Muscle layer of duodenum (tissue), 2 donors: Measurements from ENCODE around the gene C10orf105.

Experiments used
- H3K27ac ChIP-seq: one replicate; pipeline ENCODE4 v1.7.0; 2013; ENCODE audit warnings: mild to moderate bottlenecking, low read length
- H3K27me3 ChIP-seq: one replicate; pipeline ENCODE4 v1.7.0; 2013; ENCODE audit warnings: low read depth, mild to moderate bottlenecking, control low read depth, low read length
- H3K36me3 ChIP-seq, 2 donors: one replicate each; pipeline ENCODE4 v1.7.0; 2013; ENCODE audit warnings: low read length in 2 of 2, control low read depth in 1 of 2, mild to moderate bottlenecking in 1 of 2; ENCODE audit not compliant: insufficient read depth in 2 of 2, control insufficient read depth in 1 of 2
- H3K4me1 ChIP-seq, 2 donors: one replicate each; pipeline ENCODE4 v1.7.0; 2013; ENCODE audit warnings: low read length in 2 of 2, mild to moderate bottlenecking in 2 of 2, control low read depth in 1 of 2, moderate library complexity in 1 of 2; ENCODE audit not compliant: insufficient read depth in 2 of 2, control insufficient read depth in 1 of 2
- H3K4me3 ChIP-seq, 2 donors: one replicate each; pipeline ENCODE4 v1.7.0; 2013; ENCODE audit warnings: low read length in 2 of 2, low read depth in 1 of 2, mild to moderate bottlenecking in 1 of 2
- H3K9me3 ChIP-seq, 2 donors: one replicate each; pipeline ENCODE4 v1.7.0; 2013; ENCODE audit warnings: low read length in 2 of 2, control low read depth in 1 of 2, mild to moderate bottlenecking in 1 of 2; ENCODE audit not compliant: control insufficient read depth in 1 of 2
- donor health status: healthy.

C10orf105 gene

DNA sequence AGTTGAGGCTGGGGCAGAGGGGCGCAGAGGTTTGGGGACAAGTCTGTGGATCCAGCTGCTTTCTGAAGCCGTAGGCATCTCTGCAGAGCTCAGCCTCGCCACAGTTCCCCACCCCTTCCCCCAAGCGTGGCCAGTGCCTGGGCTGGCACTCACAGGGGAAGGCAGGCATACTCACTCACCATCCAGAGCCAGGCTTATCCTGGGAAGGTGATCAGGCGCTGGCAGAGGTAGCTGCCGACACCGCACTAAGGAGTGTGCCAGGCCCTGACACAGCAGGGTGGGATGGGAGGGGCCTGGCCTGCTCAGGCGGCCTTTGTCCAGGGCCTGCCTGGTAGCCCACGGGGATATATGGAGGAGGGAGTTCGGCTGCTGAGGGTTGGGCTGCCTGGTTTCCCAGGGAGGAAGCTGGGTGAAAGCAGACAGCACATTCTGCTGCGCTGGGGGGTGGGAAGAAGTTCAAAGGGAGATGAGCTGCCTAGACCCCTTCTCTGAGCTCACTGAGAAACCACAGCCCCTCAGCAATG, 37.9 kb upstream of the C10orf105 start:
- Histone ChIP-seq H3K9me3 (no peaks in the 10 kb centered on the region), H3K4me3 (no peak overlapping the region), H3K4me1 (peaks cover 30 to 33% of the 10 kb centered on the region in 2 donors), H3K27me3 (no peaks in the 10 kb centered on the region), H3K27ac (peak overlapping the region; percentile 57), H3K36me3 (peaks cover 35 to 36% of the 10 kb centered on the region in 2 donors)

DNA sequence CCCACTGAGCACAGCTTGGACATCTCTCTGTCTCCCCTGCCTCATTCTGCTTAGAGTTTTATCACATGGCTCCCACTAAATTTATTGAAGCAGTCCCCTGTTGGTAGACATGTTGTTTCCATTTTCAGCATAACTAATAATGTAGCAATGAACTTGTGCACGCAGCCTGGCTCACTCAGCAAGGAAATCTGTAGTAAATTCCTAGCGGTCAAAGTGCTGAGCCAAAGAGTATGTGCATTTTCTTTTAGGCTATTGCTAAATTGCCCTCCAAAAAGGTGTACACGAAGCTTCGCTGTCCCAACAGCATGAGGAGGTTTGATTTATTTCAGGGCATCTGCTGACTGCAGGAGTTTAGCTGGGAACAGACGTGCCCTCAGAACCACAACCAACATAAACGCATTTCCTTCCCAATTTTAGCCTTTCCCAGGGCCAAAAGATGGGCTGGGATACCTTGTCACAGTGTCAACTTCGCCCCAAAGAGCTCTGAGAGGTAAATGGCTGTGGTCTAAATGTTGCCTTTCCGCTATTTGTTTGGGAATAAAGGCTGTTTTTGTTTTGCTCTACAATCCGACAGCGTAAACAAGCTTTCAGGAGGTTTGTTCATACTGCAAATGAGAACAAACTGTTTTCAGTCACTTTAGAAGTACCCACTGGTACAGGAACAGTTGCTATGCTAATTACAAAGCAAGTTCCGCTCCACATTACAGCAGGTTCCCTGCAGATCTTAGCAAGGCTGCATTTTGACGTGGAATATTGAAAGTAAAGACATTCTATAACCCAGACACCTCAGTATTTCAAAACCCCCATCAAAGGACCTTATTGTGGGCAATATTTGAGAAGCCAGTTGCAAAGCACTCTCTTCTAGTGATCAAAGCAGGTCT, 37.0 kb upstream of the C10orf105 start:
- H3K4me1 ChIP-seq, result peaks cover 27 to 30% of the 10 kb centered on the region in 2 donors
- no peak overlapping the region for H3K4me3 ChIP-seq
- peak overlapping the region; percentile 57 for H3K27ac ChIP-seq
- H3K9me3 ChIP-seq, result no peaks in the 10 kb centered on the region
- peaks cover 38 to 42% of the 10 kb centered on the region in 2 donors for H3K36me3 ChIP-seq
- no peaks in the 10 kb centered on the region for H3K27me3 ChIP-seq

DNA sequence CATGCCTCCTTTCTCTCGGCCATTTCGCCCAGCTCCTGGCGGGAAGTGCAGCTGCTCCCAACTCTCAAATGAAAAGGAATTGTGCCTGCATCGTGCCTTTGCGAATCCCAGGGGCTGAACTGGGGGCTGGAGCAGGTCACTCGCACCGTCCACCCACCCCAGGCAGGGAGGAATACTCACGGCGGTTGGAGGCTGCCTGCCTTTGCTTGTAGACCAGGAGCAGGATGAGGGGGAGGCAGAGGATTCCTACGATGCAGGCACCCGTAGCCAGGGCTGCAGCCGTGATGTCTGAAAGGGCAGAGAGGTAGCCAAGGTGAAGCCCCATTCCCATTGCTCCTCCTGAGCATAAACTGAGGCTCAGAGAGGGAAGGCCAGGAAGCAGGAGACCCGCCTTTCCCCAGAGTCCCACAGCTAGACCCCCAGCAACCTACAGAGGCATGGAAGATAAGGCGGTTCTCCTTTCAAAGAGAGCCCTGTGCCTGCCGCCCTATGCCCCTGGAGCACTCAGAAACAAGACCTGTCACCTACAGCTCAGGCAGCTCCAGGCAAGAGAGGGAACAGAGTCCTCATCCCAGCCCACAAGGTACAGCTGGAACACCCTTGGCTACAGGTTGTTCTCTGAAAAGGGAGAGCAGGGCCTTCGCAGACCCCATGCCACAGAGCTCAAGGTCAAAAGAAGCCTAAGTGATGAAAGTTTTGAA, 35.8 kb upstream of the C10orf105 start:
- Histone ChIP-seq H3K27me3 (no peaks in the 10 kb centered on the region), H3K9me3 (no peaks in the 10 kb centered on the region), H3K36me3 (peaks cover 38 to 47% of the 10 kb centered on the region in 2 donors), H3K4me1 (peaks cover 18 to 30% of the 10 kb centered on the region in 2 donors), H3K27ac (peak overlapping the region; percentile 29), H3K4me3 (no peak overlapping the region)

DNA sequence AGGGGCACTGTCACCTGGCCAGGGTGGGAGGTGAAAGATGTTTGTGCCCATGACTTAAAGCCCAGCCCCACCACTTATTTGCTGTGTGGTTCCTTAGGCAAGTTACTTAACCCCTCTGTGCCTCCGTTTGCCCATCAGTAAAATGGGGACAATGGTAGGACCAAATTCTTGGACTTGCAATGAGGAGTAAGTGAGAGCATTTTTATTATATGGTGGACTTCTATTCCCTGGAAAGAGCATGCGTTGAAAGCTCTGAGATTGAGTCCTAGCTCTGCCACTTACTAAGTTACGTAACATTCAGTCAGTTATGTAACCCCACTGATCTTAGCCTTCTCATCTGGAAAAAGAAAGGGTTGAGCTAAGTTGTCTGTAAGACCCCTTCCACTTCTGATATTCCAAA, 35.0 kb upstream of the C10orf105 start:
- no peaks in the 10 kb centered on the region for H3K27me3 ChIP-seq
- no peak overlapping the region for H3K27ac ChIP-seq
- no peaks in the 10 kb centered on the region for H3K9me3 ChIP-seq
- H3K4me3 ChIP-seq, result no peak overlapping the region
- peaks cover 45 to 51% of the 10 kb centered on the region in 2 donors for H3K36me3 ChIP-seq
- peaks cover 20 to 30% of the 10 kb centered on the region in 2 donors for H3K4me1 ChIP-seq

DNA sequence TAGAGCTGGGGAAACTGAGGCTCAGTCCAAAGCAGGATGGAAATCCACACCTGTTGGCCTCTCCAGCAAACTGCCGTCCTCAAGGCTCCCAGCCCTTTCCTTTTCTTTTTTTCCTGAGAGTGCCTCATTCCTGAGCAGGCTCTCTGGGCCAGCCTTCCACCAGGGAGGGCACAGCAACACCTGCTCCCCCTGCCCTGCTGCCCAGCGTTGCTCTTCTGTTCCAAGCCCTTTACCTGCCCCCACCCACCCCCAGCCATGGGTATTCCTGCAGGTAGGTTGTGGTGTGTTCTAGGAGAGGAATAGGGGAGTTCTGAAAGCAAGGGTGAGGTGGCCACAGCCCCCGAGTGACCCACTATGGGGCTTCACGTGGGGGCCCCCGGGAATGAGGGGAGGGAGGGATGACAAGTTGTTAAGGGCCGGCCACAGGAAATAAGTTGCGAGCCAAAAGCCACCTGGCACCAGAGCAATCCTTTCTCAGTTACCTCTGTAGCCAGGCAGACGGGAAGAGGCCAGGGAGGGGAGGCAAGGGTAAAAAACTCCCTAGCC, 34.5 kb upstream of the C10orf105 start:
- Histone ChIP-seq H3K4me3 (no peak overlapping the region), H3K4me1 (peaks cover 25 to 33% of the 10 kb centered on the region in 2 donors), H3K9me3 (no peaks in the 10 kb centered on the region), H3K27me3 (no peaks in the 10 kb centered on the region), H3K27ac (peak overlapping the region; percentile 51), H3K36me3 (peaks cover 45 to 51% of the 10 kb centered on the region in 2 donors)

DNA sequence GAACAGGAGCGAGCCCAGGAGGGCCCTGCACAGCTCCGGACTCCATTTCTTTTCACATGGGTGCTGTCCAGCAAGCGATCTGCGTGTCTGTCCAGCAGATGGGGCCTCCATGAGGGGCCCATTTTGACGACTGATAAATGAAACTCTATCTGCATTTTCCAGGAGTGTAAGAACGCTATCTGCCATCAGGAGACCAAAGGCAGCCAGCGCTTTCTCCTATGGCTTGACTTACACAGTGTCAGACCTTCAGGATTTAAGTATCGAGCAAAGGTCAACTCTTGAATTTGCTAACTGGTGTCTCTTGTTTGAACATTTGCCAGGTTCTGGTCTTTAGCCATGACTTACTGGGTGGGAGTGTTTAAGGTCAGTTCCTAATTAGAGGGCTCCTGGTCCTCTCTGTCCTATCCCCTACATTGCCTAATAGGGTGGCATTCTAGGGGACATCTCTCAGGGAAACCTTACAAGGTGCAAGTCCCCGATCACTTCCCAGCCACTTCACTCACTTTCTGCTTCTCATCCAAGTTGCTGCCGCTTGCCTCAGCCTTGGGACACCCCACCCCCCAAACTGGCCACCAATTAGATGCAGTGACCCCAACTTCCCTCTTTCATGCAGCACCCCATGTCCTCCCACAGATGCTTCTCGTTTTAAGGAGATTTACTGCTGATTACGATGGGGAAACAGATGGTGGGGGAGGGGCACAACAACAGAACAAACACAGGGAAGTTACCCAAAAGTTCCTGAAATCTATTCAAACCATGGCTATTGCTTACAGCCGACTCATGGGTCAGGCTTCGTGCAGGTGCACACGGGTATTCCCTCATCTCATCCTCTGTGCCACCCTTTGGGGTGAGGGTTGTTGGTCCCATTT, 33.7 kb upstream of the C10orf105 start:
- Histone ChIP-seq H3K36me3 (peaks cover 45 to 51% of the 10 kb centered on the region in 2 donors), H3K4me3 (no peak overlapping the region), H3K9me3 (no peaks in the 10 kb centered on the region), H3K27ac (peak overlapping the region; percentile 51), H3K4me1 (peaks cover 30 to 40% of the 10 kb centered on the region in 2 donors), H3K27me3 (no peaks in the 10 kb centered on the region)

DNA sequence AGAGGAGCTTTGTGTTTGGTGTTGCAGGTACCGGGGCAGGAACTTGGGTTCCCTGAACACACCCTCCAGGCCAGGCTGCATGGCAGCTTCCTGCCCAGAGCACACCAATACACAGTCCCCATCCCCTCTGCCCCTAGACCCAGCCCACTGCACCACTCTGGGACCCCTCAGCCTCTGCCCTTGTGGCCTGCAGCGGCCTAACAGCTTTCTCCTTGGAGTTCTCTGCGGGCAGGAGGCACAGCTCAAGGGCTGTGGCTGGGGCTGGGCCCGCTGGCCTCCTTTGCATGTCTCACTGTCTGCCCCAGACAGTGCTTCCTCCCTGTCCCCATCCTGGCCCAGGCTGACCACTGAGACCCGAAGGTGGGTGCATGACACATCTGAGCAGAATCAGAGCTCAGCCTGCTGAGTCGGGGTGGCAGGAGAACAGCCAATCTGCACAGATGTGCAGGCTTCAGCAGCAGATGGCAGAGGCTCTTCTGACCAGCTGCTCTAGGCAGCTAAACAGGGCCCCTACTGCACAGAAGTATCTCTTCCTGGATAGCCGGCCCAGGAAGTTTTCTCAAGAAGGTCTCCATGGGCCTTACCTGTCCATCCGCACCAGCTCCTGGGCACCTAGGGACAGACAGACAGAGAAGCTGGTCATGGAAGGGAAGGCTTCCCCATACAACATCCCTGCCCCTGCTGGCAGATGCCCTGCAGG, 33.0 kb upstream of the C10orf105 start:
- H3K27me3 ChIP-seq, result no peaks in the 10 kb centered on the region
- peak overlapping the region; percentile 51 for H3K27ac ChIP-seq
- no peak overlapping the region for H3K4me3 ChIP-seq
- H3K9me3 ChIP-seq, result no peaks in the 10 kb centered on the region
- peaks cover 45 to 51% of the 10 kb centered on the region in 2 donors for H3K36me3 ChIP-seq
- peaks cover 37 to 46% of the 10 kb centered on the region in 2 donors for H3K4me1 ChIP-seq

DNA sequence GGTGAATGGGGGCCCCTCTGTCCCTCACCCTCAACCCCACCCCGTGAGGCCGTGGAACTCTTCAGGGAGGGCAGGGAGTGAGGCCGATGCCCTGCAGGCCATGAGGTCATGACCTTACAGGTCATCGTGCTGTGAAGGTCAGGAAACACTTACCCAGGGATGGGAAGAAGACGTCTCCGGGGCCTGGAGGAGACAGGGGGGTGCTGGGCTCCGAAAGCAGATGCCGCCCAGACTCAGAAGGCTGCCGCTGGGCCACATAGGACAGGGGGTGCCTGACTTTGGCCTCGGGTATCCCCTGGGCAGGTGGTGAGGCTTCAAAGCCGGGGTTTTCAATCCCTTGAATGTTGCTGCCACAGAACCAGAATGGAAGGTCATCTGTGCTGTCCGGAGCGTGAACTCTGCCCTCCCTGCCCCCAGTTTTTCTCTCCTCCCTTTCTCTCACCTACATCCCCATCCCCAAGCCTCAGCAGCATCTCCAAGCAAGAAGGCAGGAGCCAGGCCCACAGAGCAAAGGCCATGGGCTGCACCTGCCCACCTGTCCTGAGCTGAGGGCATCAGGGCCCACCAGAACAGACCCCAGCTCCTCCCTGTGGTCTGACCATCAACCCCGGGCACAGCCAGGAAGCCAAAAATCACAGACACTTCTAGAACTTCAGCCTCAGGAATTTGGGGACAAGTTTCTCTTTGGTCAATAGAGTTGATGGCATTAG, 32.1 kb upstream of the C10orf105 start:
- Histone ChIP-seq H3K4me3 (no peak overlapping the region), H3K4me1 (peaks cover 39 to 54% of the 10 kb centered on the region in 2 donors), H3K36me3 (peaks cover 45 to 48% of the 10 kb centered on the region in 2 donors), H3K27me3 (no peaks in the 10 kb centered on the region), H3K9me3 (no peaks in the 10 kb centered on the region), H3K27ac (no peak overlapping the region)

DNA sequence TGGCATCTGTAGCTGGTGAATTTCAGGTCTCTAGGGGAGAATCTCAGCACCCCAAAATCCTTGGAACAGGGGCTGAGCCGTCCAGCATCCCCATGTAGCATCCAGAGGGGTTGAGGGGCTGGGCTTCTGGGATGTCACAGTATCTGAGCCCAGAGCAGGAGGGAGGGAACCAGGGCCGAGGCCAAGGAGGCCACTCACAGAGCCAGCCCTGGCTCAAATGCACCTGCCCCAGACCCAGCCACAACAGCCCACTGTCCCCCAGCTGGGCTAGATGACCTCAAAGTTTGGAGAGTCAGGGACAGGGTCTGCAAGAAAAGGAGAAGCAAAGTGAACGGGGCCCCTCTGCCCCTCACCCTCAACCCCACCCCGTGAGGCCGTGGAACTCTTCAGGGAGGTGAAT, 31.4 kb upstream of the C10orf105 start:
- no peaks in the 10 kb centered on the region for H3K27me3 ChIP-seq
- H3K9me3 ChIP-seq, result no peaks in the 10 kb centered on the region
- H3K4me1 ChIP-seq, result peaks cover 41 to 54% of the 10 kb centered on the region in 2 donors
- no peak overlapping the region for H3K4me3 ChIP-seq
- no peak overlapping the region for H3K27ac ChIP-seq
- H3K36me3 ChIP-seq, result peaks cover 42 to 45% of the 10 kb centered on the region in 2 donors
